ENCODE measurements around the gene UBA1. TPM values are rescaled to one million over a fixed set of nuclear protein-coding genes. Genes with fewer than 3 reads are reported as not detected.

Gene UBA1
- total RNA-seq, 1 donor from 2014 or later = 384 TPM

DNA sequence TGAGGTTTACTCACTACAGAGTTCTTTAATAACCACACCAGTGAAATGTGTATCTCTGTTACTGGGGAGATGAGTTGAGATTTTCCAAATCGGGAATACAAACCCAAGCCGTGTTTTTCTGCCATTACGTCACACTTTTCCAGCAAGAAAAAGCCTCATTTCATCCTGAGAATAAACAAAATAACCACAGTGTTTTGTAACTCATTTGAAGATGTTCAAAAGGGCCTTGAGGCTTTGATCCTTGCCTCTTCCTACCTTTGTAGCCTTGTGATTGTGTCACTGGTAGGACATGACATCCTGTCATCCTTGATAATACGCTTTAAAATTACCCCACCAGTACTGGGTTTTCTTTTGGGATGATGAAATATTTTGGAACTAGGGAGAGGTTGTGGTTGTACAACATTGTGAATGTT, 42.1 kb downstream of the UBA1 start:
- H3K27ac Mint-ChIP-seq = peak overlapping the region; percentile 100
- no peaks in the 10 kb centered on the region for H3K9me3 Mint-ChIP-seq
- TF ChIP-seq, protein P1, sequence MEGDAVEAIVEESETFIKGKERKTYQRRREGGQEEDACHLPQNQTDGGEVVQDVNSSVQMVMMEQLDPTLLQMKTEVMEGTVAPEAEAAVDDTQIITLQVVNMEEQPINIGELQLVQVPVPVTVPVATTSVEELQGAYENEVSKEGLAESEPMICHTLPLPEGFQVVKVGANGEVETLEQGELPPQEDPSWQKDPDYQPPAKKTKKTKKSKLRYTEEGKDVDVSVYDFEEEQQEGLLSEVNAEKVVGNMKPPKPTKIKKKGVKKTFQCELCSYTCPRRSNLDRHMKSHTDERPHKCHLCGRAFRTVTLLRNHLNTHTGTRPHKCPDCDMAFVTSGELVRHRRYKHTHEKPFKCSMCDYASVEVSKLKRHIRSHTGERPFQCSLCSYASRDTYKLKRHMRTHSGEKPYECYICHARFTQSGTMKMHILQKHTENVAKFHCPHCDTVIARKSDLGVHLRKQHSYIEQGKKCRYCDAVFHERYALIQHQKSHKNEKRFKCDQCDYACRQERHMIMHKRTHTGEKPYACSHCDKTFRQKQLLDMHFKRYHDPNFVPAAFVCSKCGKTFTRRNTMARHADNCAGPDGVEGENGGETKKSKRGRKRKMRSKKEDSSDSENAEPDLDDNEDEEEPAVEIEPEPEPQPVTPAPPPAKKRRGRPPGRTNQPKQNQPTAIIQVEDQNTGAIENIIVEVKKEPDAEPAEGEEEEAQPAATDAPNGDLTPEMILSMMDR (conservative IDR thresholded peaks at IDR 0.05) = no peak
- H3K4me3 Mint-ChIP-seq = peak overlapping the region; percentile 78
- peaks cover 9% of the 10 kb centered on the region for H3K36me3 Mint-ChIP-seq
- no peaks in the 10 kb centered on the region for H3K27me3 Mint-ChIP-seq
- no peak for DNase-seq (ENCODE audit: extremely low spot score, unreplicated experiment)
- H3K4me1 Mint-ChIP-seq (ENCODE audit: unreplicated experiment) = peaks cover 34% of the 10 kb centered on the region

- no peak for DNase-seq (ENCODE audit: extremely low spot score, unreplicated experiment)
- Mint-ChIP-seq H3K4me1 (ENCODE audit: unreplicated experiment) (peaks cover 22% of the 10 kb centered on the region), H3K36me3 (peaks cover 28% of the 10 kb centered on the region), H3K27me3 (no peaks in the 10 kb centered on the region), H3K27ac (no peak overlapping the region), H3K4me3 (no peak overlapping the region), H3K9me3 (no peaks in the 10 kb centered on the region)
- TF ChIP-seq, protein P1 (conservative IDR thresholded peaks at IDR 0.05) = no peak
Observed at GRCh38 chrX:47239199-47239598, 45.6 kb downstream of the UBA1 start.

DNA sequence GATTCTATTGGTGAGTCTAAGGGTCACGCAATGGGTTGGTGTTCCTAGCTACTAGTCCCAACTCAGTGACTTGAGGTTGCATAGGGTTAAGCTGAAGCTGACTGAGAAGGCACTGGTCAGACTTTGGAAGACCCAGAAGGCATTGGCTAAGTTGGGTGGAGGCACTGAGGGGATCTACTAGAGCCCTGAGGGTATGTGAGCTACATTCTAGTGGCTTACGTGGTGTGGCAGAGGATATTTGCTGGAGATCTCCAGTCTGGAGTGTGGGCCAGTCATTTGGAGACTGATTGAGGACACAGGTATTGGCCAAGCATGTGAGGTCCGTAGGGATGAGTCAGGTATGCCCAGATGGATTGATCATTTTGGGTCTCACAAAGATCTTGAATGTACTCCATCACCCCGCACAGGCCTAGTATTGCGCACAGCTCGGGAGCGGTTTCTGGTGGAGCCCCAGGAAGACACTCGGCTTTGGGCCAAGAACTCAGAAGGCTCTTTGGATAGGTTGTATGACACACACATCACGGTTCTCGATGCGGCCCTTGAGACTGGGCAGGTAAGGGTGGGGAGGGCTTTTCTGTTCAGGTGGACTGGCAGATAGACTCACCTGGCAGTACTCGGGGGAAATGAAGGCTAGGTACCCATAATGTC, 46.4 kb downstream of the UBA1 start:
- TF ChIP-seq, protein P1 (conservative IDR thresholded peaks at IDR 0.05) = no peak
- DNase-seq (ENCODE audit: extremely low spot score, unreplicated experiment) = no peak
- H3K9me3 Mint-ChIP-seq = no peaks in the 10 kb centered on the region
- H3K4me1 Mint-ChIP-seq (ENCODE audit: unreplicated experiment) = peaks cover 21% of the 10 kb centered on the region
- H3K27me3 Mint-ChIP-seq = no peaks in the 10 kb centered on the region
- H3K36me3 Mint-ChIP-seq = peaks cover 30% of the 10 kb centered on the region
- H3K27ac Mint-ChIP-seq = no peak overlapping the region
- no peak overlapping the region for H3K4me3 Mint-ChIP-seq

- TF ChIP-seq, protein P1 (conservative IDR thresholded peaks at IDR 0.05) = no peak
- Mint-ChIP-seq H3K9me3 (no peaks in the 10 kb centered on the region), H3K36me3 (peaks cover 30% of the 10 kb centered on the region), H3K27ac (no peak overlapping the region), H3K4me1 (ENCODE audit: unreplicated experiment) (peaks cover 15% of the 10 kb centered on the region), H3K27me3 (no peaks in the 10 kb centered on the region), H3K4me3 (no peak overlapping the region)
- no peak for DNase-seq (ENCODE audit: extremely low spot score, unreplicated experiment)
Observed at GRCh38 chrX:47240619-47241018, 47.0 kb downstream of the UBA1 start.

GRCh38 chrX:47241201-47242011, 47.8 kb downstream of the UBA1 start:
- H3K9me3 Mint-ChIP-seq = no peaks in the 10 kb centered on the region
- H3K27ac Mint-ChIP-seq = no peak overlapping the region
- TF ChIP-seq, protein P1 (conservative IDR thresholded peaks at IDR 0.05) = no peak
- peaks cover 8% of the 10 kb centered on the region for H3K4me1 Mint-ChIP-seq (ENCODE audit: unreplicated experiment)
- no peaks in the 10 kb centered on the region for H3K27me3 Mint-ChIP-seq
- no peak overlapping the region for H3K4me3 Mint-ChIP-seq
- H3K36me3 Mint-ChIP-seq = peaks cover 38% of the 10 kb centered on the region
- no peak for DNase-seq (ENCODE audit: extremely low spot score, unreplicated experiment)

Data from type B pancreatic cell (in vitro differentiated cells).